CD4-positive, alpha-beta T cell treated with Interleukin-1 beta for 1 hour (primary cell): Measurements from ENCODE around the gene RBMS3.

Experiments used
- DNase-seq, 2 donors: peaks; one replicate each; pipeline ENCODE4 v3.0.0-alpha.2; 2020 to 2022

RBMS3 gene

DNA sequence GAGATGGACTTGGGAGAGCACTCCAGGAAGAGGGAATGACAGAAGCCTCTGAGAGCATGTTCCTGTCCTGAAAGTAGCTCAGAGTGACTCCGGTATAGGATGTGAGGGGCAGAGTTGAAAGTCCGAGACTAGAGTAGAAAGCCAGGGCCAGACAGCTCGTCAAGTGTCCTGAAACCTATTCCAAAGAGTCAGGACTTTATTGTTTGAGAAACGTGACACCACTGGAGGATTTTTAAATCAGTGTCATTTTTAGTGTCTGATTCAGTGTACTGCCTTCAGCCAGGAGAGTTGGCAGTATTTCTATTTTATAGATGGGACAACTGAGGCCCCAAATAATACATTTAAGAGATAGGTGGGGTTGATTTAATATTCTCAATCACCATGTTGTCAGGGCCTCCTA is 1.6 kb upstream of the RBMS3 start:
- no peak for DNase-seq

DNA sequence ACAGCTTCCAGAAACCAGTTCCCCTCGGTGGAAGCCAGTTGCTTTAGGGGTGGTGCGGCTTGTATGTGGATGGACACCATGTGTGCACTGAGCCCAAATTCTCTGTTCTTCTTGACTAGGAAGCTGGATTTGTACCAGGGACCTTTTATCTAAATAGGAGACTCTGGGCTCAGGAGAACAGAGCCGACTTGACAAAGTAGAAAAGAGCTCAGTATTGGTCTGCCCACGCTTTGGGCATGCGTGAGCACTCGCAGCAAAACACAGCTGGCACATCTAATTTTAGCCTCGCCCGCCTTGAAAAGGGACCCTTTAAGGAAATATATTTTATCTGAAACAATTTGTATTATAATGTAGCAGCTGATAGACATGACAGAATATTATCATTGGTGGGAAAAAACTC is 1.1 kb upstream of the RBMS3 start:
- DNase-seq = no peak

DNA sequence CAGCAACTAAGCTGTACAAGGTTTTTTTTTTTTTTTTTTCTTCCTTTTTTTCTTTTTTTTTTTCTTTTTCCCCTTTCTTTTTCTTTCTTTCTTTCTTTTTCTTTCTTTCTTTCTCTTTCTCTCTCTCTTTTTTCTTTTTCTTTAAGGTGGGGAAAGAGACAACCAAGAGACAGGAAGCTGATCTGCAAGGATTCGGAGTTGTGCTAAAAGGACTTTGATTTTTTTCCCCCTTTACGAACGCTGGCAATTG is 148 bp downstream of the RBMS3 start:
- DNase-seq = no peak

DNA sequence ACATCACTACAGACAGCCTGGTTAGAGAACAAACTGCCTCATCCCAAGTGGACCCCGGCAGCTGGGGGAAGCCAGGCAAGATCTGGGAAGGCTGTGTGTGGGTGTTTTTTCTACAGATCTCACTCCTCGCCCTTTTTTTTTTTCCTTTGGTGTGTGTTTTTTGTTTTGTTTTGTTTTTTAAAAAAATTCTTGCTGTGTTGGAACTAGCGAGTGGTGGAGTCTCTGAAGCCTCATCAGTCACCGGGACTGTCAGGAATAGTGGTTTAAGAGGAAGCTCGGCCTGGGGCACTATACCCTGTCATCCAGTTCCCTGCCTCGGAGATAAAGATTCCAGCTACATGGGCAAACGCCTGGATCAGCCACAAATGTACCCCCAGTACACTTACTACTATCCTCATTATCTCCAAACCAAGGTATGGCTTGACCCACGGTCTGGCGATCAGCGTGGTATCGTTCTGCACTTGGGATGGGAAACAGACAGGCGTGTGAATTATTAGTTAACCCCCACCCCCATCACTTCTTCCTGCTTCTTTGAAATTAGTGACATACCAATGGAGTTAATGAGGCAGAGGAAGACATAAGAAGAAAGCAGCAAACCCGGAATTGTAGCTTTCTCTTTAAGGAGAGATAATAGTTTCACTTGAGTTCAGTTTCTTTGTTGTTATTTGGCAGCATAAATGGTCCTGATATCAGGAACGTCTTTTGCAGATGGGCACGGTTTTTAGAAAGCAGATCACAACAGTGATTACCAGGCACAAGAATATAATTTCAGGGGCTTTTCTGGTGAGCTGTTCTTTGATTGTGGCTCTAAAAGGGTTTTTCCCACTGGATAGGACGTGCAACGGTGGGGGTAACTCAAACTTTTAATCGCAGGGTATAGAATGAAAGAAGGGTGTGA is 722 bp downstream of the RBMS3 start:
- DNase-seq = no peak

DNA sequence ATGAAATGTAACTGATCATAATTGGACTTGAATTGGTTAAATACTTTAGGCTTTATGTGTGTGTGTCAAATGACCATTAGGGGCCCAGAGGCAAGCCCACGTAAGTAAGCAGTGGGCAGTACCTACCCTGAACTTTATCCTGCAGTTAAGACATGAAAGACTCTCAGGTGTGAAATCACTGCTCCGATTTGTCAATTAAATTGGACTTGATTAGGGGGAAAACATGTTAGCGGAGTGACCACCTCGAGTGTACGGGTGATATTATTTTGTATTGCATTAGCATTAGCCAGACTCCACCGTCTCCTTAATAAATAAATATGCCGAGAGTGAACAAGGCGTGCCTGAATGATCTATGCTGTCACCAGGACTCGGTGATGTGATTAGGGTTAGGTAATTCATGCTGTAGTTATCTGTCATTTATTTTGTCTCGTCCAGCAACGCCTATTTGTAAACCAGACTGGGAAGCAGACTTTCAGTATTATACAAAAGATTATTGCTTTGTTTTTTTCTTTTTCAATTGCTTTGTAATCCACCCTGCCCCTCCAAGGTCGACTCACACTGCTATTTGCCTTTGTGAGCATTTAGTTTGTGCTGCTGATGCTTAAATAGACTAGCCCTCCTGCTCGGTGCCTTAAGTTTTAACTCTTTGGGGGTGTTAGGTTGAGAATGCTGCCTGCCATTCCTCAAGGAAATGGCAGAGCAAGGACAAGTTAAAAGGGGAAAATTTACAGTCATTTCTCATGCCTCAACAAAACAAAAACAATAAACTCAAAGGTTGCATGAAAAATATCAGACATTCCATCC is 1.8 kb downstream of the RBMS3 start:
- DNase-seq = no peak

DNA sequence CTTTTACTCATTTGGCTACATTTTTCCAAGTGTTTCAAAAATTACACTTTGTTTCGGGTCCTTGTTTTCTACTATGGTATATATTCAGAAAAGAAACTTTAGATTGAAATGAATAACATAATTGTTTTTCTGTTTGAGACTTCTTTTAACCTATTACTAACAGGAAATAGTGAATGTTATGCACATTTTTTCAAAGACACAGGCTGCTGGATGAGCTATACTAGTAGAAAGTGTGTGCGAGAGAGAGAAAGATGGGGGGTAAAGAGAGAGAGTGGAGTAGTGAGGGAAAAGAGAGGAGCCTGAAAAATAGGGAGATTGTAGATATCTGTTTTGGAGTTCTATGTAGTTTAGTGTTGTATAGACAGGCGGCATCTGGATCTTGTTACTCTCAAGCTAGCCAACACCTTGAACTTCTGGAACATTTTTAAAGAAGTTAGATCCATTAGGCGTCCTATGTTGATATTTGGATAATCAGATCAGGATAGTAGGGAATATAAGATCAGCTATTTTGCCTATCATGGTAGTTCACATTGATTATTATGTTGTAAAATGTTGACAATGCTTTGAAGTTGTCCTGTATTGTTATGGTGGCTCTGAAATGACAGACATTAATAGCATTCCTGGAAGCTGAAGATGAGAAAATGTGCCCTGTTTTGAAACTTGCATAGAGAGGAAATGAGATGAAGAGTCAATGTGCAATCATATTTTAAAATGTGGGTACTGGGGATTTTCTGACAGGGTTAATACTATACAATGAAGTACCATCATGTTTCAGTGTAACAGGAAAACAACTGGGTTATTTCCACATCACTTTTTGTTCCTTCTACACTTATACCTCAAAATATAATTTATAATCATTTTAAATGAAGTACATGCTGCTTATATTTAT is 2.6 kb downstream of the RBMS3 start:
- no peak for DNase-seq

GRCh38 chr3:29284497-29284896 is 3.6 kb downstream of the RBMS3 start:
- DNase-seq = no peak

DNA sequence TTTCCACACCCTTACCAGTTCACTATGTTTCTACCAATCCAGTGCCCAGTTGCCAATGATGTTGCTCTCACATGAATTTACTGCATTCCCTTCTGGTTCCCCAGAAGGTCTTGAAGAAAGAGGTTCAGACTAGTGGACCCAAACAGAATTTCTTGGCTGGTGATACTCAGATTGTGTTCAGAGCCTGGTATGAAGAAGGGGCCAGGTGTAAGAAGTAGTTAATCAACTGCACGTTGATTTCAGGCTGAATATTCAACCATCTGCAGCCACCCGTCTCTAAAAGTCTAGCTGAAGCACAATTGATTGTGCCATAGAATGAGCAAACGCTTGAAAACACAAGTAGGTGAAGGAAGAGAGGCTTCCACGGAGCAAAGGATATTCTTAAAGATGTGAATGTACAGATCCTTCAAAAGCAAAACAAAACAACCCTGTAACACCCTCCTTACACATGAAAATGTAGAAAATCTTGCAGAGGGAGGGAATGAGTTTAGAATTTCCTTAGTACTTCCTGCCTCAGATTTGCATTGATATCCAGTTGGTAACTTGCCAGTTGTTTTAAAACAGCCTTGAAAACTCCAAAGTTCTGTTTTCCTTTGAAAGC is 4.7 kb downstream of the RBMS3 start:
- DNase-seq = no peak

DNA sequence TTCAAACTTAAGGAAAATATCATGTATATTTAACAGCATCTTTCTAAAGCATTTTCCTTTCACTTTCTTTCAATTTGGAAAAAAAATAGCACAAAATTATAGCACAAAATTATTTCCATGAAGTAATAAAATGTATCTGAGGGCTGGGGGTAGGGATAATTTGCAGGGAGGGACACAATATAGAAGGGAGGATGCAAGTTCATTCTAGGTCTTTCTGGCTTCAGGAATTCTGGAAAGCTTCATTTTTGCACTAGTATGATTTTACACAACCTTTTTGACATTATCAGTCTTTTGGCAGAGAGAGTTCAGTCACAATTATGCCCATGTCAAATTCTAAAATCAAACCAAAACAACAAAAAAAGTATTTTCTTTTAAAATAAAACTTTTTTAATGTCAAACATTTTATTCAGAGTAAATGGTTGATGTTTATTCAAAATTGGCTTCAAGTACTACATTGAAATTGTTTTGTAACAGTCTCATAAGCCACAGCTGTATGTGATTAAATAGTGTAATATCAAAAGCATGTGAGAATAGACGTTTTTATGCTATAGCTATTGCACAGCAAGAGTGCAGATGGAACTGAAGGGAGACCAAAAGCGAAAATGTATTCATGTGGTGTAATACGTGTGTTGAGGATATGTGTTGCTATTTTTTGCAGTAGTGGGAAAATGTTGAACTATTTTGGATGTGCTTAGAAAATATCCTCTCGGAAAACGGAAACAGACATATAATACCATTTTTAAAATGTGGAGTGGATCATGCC is 5.8 kb downstream of the RBMS3 start:
- no peak for DNase-seq

DNA sequence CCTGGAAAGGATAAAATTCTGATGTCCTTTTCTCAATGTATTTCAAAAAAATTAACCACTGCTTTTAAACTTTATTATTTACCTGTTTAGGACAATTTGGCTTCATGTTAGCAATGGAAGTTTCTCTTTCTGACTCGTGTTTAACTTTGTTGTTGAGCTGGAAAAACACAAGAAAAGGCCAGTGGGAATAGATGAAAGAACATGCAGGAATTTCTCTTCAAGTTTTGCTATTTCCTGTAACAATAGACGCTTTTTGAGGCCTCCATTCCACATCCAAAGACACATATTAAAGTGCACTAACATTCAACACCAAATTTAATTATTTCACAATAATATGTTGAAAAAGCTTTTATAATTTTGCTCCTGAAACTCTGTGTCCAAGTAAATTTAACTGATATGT is 9.7 kb downstream of the RBMS3 start:
- no peak for DNase-seq

GRCh38 chr3:29291260-29291981 is 10.6 kb downstream of the RBMS3 start:
- DNase-seq = no peak

- DNase-seq = no peak
Measured at GRCh38 chr3:29291982-29292363, 11.1 kb downstream of the RBMS3 start.

DNA sequence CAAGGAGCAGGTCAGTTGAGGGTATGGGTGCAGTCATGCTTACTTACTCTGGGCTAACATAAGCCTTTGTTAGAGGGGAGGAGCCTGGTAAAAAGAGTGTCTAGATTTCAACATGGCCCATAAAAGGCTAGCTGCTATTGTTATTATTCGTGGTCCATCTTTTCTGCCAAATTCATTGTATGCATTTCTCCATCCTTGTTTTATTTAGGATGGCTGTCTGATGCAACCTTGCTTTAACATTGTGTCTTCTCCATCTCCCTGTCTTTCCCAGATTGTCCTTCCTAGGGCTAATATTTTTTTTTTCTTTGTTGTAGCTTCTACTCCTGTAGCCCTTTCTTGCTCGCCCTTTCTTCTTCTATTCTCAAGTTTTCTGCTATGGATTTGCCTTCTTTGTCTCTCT is 12.6 kb downstream of the RBMS3 start:
- no peak for DNase-seq

GRCh38 chr3:29297998-29298397 is 17.1 kb downstream of the RBMS3 start:
- DNase-seq = no peak

DNA sequence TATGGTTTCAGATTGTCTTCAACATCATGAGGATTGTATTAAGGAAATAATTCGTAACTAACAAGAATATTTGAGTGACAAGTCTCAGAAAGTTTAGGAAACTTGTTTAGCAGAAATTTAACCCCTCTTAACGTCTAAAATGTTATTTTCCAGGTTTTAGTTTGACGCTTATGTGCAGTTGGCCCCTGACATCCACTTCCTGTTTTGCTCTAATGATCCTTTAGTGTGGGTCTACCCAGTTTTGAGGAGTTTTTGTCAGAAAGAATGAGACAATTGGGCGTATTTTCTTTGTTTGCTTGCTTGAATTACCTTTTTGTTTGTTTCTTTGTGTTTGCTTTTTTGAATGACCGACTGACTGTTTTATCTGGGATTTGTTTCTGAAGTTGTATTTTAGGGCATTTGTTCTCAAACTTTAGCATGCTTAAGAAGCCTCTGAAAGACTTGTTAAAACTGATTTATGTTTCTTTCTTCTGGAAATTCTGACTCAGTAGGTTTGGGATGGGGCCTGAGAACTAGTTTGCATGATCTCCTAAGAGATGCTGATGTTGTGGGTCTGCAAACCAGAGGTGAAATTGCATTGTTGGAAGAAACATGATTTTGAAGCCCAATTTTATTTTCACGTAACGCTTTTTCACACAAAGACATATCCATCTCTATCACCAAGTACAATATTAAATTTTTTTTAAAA is 20.6 kb downstream of the RBMS3 start:
- no peak for DNase-seq

DNA sequence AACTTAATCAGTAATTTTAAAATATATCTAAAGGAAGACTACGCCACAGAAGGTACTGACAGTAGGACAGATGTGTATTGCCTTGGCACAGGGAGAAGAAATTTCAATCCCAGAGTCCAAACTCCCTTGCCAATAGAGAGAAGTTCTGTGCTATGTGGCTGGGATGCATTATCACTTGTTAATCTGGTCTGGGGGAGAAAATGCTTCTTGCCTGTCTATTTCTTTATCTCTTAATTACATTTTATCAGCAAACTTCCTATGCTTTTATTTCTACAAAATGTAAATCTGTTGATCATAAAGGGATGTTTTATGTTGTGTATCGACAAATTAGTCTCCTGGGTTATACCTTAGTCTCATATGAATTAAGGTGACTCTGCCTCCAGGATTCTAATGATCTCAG is 21.7 kb downstream of the RBMS3 start:
- DNase-seq = no peak

- no peak for DNase-seq
Measured at GRCh38 chr3:29307295-29307694, 26.4 kb downstream of the RBMS3 start.

DNA sequence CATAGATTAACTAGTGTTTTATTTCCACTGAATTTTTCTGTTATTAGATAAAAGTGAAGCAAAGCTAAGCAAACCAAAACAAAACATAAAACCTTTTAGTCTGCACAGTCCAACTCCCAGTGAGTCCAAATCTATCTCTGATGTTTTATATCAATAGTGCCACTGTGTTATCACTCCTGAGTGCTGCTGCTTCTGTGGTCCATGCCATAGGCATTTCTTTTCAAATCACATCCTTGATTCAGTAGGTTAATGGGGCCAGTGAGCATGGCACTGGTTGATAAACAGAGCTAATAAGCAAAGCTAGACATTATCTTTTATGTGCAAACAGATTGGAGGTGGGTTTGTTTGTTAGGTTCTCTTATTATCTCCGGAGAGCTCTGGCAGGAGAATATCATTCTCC is 30.0 kb downstream of the RBMS3 start:
- DNase-seq = no peak

- no peak for DNase-seq
Measured at GRCh38 chr3:29311795-29312194, 30.9 kb downstream of the RBMS3 start.

- DNase-seq = no peak
Measured at GRCh38 chr3:29312395-29312794, 31.5 kb downstream of the RBMS3 start.

- DNase-seq = no peak
Measured at GRCh38 chr3:29312960-29313452, 32.1 kb downstream of the RBMS3 start.
